ENCODE data around the gene NINJ2. TPM values are rescaled to one million over a fixed set of nuclear protein-coding genes. Genes with fewer than 3 reads are reported as not detected.
A peak's percentile ranks its signal among the peaks of the same experiment; 100 is the strongest.

The NINJ2 gene
- total and polyA plus RNA-seq, 10 of the 15 experiments (the other 5 are each of a cell fraction or from before 2014, with no cell fraction given), result 8.9 to 51.6 (median 21.3) TPM

- no peak for TF ChIP-seq FOS (IDR thresholded peaks at IDR 0.05; ENCODE audit: borderline replicate concordance, extremely low read depth, insufficient read length)
- TF ChIP-seq SP1 (IDR thresholded peaks at IDR 0.05; ENCODE audit: low read depth, low read length), result no peak
- TF ChIP-seq ZNF384 (IDR thresholded peaks at IDR 0.05; ENCODE audit: borderline replicate concordance, low read depth, low read length), result no peak
- TF ChIP-seq KDM1A (IDR thresholded peaks at IDR 0.05; ENCODE audit: borderline replicate concordance), result no peak
- TF ChIP-seq ZBED1 (IDR thresholded peaks at IDR 0.05; ENCODE audit: borderline replicate concordance), result peak; percentile 96
- no peak for TF ChIP-seq STAT1 (conservative IDR thresholded peaks at IDR 0.05)
- TF ChIP-seq CBX5 (IDR thresholded peaks at IDR 0.05; ENCODE audit: low read depth), result no peak
- peak; percentile 96 for TF ChIP-seq ATF2 (IDR thresholded peaks at IDR 0.05; ENCODE audit: low read length)
- TF ChIP-seq CEBPB (IDR thresholded peaks at IDR 0.05; ENCODE audit: borderline replicate concordance in 1 of 2, low read depth in 2 of 2, low read length in 2 of 2), result peak in 1 of 2 experiments; percentile 78; a peak in 1 of 4 replicates
- TF ChIP-seq ZNF274 (IDR thresholded peaks at IDR 0.05; ENCODE audit: insufficient read depth, insufficient read length), result no peak
- TF ChIP-seq POLR2AphosphoS5 (IDR thresholded peaks at IDR 0.05; ENCODE audit: low read length), result peak; percentile 94
- TF ChIP-seq POLR2AphosphoS2 (IDR thresholded peaks at IDR 0.05; ENCODE audit: low read depth, low read length), result no peak
- TF ChIP-seq ZBTB4 (CRISPR knock-in tag; IDR thresholded peaks at IDR 0.05), result no peak
- TF ChIP-seq E2F4 (IDR thresholded peaks at IDR 0.05; ENCODE audit: low read depth, low read length), result no peak
- TF ChIP-seq MEF2A (IDR thresholded peaks at IDR 0.05; ENCODE audit: insufficient read depth, low read depth, low read length), result peak; percentile 65; the same call in 1 of the 2 replicates
- TF ChIP-seq POLR2A (IDR thresholded peaks at IDR 0.05; ENCODE audit: low read depth, low read length), result peak; percentile 83
- peak; percentile 48; the same call in 1 of the 2 replicates for TF ChIP-seq ZNF207 (IDR thresholded peaks at IDR 0.05; ENCODE audit: borderline replicate concordance)
- no peak for TF ChIP-seq IRF5 (IDR thresholded peaks at IDR 0.05; ENCODE audit: borderline replicate concordance)
- no peak for TF ChIP-seq IRF3 (IDR thresholded peaks at IDR 0.05)
- no peak for TF ChIP-seq WRNIP1 (IDR thresholded peaks at IDR 0.05; ENCODE audit: borderline replicate concordance, low read depth, low read length)
- TF ChIP-seq SUZ12 (IDR thresholded peaks at IDR 0.05; ENCODE audit: unreplicated experiment), result no peak
- TF ChIP-seq CBFB (IDR thresholded peaks at IDR 0.05; ENCODE audit: low read depth), result peak; percentile 61; the same call in 1 of the 2 replicates
- peak; percentile 78 for TF ChIP-seq EED (IDR thresholded peaks at IDR 0.05; ENCODE audit: low read depth)
- TF ChIP-seq FOXM1 (IDR thresholded peaks at IDR 0.05; ENCODE audit: low read depth, low read length), result peak; percentile 96
- TF ChIP-seq RFX5 (IDR thresholded peaks at IDR 0.05; ENCODE audit: low read depth, low read length), result no peak
Measured at GRCh38 chr12:674272-674781, 11.1 kb upstream of the NINJ2 start (continued).

All from GM12878 (cell line).